GM19468 (cell line): ENCODE results near the gene LDLRAD4.

Source experiments
- ATAC-seq: cut with Tn5 transposase; IDR thresholded peaks from one replicate; pipeline ENCODE4 v1.9.1; 2021; ENCODE audit warnings: mild to moderate bottlenecking, moderate library complexity, moderate number of reproducible peaks; ENCODE audit not compliant: unreplicated experiment; ENCODE audit errors: extremely low read depth

LDLRAD4 gene

DNA sequence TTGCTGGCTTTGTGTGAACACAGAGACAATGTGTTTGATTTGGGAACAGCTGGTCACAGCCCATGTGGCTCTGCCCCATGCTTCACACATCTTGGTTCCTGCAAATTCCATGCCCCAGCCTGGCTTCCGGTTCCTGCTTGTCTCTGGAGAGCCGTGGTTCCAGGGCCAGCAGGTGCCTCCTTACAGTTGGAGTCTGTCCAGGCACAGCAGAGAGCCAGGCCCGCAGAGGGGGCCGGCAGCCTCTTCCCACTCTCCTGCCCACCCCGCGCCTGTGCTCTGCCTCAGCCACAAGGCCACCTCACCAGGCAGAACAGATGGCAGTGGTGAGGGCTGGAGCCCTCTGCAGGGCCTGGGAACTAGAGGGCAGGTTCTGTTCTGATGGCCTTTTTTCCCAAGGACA lies 81.5 kb downstream of the LDLRAD4 start:
- ATAC-seq = no peak

GRCh38 chr18:13300796-13301195 lies 82.2 kb downstream of the LDLRAD4 start:
- ATAC-seq = no peak

DNA sequence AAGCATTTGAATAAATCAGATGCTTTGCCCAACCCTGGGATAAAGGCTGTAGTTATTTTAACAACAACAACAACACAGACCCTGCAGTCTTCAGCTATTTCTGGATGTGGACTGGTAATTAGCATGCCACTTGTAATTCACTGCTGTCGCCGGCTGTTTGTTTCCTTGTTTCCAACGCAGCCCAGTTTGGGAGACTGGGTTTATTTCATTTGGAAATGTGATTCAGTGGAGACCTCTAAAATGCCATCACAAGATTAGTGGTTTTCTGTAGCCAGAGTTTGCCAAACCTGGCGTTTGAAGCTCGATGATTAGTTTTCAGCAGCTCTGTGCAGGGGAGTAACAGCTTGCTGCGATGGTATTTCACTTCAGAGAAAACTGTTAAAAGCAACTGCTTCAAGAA lies 83.5 kb downstream of the LDLRAD4 start:
- ATAC-seq = no peak

DNA sequence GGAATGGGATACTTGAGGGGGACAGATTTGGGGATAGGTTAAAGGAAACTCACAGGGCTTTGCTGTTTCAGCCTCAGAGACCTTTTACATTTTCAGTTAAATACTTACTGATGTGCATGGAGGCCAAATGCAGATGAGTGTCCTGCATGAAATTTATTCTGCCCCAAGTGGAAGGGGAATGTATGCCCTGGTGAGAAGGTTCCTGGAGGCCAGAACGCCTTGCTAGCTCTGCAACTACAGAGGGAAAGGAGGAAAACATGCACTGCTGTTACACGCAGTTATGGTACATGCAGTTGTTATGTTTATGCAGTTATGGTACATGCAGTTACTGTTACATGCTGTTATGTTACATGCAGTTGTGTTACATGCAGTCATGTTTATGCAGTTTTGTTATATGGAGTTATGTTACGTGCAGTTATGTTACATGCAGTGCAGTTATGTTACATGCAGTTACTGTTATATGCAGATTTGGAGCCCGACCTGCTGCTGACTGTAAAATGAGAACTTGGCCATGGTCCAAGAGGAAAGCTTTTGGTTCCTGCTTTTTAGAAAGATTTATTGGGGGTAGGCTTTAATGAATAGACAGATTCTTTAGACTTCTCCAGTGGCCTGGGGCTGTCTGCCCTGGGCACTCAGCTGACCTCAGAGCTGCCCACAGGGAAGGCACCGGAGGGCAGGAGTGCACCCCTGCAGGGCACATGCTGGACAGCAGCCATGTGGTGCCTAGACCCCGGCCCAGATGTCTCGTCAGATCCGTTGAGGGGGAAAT lies 84.1 kb downstream of the LDLRAD4 start:
- ATAC-seq = no peak

GRCh38 chr18:13303756-13304364 lies 85.3 kb downstream of the LDLRAD4 start:
- no peak for ATAC-seq

GRCh38 chr18:13305301-13305700 lies 86.7 kb downstream of the LDLRAD4 start:
- ATAC-seq = no peak

- no peak for ATAC-seq
These were observed 88.0 kb downstream of the LDLRAD4 start for GRCh38 chr18:13306583-13306982.

DNA sequence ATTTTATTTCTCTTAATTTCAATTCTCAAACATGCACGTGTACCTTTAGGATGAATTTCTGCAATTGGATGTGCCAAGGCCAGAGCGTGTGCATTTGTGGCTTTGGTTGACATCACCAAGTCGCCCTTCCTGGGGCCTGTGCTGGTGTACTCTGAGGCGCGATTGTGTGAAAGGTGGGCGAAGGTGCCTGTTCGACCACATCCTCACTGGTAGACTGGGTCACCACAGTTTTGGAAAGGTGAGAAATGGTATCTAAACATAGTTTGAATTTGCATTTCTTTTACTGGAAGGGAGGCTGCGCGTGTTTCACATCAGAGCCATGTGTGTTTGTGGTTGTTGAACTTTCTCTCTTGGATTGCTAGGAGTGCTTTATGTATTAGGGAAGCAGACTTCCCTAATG lies 89.8 kb downstream of the LDLRAD4 start:
- ATAC-seq = no peak

DNA sequence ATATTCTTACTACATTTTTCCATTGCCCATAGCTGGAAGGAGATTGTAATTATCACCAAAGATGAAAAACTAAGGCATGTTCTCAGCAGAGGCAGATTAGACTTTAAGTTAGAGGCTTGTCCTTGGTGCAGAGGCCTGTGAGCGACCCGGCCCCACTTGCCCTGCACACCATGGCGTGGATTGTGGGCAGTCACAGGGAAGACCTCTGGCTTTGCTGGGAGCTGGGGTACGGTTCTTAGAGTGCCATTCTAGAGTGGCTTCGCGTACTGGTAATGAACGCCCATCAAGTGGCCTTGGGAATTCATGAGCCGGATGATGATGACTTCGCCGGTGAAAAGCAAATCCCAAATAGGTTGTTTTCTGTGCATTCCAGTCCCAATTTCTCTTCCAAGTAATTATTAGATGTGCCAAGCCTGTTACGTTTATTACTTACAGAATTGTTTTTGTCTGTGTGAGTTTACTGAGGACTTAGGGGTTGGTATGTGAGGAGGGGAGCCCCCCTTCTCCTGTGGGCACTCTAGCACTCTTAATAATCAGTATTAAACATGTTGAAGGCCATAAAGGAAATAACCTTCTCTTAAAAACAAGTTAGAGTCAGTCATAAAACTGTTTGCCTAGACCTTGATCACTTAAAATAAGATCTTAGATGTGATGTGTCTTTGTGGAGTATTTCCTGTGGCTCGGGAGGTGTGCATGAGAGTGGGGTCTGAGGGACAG lies 90.6 kb downstream of the LDLRAD4 start:
- no peak for ATAC-seq

DNA sequence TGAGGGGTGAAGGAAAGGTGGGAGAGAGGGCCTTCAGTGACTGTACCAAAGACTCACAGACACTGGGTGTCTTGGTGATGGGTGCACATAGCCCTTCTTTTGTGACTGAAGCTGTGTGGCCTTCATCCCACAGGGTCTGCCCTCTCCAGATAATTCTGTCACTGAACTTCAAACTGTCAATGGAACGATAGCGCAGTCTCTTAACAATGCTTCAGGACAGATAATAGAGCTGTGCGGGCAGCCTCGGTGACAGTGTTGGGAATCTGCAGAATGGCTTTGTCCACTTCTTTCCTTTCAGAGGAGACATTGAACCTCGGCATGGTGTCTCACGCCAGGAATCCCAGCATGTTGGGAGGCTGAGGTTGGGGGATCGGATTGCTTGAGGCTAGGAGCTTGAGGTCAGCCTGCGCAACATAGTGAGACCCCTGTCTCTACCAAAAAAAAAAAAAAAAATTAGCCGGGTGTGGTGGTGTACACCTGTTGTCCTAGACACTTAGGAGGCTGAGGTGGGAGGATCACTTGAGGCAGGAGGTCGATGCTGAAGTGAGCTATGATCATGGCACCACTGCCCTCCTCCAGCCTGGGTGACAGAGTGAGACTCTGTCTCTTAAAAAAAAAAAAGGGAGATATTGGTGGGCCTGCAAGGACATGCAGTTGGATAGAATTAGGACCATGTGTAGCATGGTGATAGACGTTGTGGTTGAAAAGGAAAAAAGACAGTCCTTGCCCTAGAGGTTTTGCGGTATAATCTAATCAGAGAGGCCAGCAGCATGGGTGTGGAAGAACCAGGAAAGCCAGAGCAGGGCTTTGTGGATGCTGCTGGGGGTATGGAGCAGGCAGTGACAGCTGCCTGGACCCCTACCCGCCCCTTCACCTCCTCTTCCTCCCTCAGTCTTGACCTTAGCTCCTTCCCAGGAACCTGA lies 91.4 kb downstream of the LDLRAD4 start:
- ATAC-seq = no peak

DNA sequence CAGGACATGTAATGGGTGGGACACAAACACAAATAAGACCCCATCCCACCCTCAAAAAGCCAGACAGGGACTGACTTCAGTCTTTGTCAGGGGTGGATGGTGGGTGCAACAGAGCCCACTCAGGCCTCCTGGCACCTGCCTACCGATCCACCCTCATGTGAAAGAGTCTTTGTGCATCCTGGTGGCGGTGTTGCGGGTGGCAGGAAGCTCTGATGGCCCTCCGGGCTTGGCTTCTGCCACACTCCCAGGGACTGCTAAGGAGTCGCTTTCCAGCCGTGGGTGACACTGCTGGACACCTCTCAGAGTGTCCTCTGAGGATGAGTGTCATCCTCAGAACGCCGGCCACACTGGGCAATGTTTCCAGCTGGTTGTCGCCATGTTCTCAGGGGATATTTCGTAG lies 92.6 kb downstream of the LDLRAD4 start:
- ATAC-seq = no peak

- ATAC-seq = no peak
These were observed 94.0 kb downstream of the LDLRAD4 start for GRCh38 chr18:13312515-13312914.

GRCh38 chr18:13313006-13313686 lies 94.6 kb downstream of the LDLRAD4 start:
- no peak for ATAC-seq

GRCh38 chr18:13315000-13315399 lies 96.4 kb downstream of the LDLRAD4 start:
- no peak for ATAC-seq

DNA sequence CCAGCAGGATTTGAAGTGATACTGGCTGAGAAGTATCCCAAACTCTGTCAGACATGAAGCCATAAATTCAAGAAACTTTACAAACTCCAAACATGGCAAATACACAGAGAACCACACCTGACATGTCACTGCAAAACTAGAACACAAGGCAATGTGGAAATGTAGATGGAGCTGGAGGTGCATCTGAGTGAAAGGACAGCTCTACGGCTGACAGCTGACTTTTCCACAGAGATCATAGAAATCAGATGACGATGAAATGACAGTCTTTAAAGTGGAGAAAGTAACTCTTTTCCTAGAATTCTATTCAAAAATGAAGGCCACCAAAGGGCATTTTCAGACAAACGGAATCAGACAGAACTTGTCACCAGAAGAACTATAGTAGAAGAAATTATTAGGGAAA lies 97.5 kb downstream of the LDLRAD4 start:
- ATAC-seq = no peak

DNA sequence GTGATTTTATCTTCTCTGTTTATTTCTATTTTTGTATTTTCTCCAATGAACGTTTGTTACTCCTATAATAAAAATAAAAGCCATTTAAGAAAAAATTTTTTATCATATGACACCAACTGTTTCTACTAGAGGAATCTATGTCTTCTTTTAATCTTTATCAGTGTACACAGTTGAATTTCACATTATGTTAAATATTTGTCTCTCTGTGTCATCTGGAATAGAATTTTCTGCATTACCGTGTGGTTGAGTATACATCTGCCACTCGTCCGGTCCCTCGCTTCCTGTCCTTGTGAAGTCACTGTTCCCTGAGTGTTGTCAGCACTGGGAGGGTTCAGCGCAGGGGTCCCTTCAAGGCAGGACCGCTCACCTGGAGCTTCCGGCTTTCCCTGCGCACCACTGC lies 99.2 kb downstream of the LDLRAD4 start:
- no peak for ATAC-seq

DNA sequence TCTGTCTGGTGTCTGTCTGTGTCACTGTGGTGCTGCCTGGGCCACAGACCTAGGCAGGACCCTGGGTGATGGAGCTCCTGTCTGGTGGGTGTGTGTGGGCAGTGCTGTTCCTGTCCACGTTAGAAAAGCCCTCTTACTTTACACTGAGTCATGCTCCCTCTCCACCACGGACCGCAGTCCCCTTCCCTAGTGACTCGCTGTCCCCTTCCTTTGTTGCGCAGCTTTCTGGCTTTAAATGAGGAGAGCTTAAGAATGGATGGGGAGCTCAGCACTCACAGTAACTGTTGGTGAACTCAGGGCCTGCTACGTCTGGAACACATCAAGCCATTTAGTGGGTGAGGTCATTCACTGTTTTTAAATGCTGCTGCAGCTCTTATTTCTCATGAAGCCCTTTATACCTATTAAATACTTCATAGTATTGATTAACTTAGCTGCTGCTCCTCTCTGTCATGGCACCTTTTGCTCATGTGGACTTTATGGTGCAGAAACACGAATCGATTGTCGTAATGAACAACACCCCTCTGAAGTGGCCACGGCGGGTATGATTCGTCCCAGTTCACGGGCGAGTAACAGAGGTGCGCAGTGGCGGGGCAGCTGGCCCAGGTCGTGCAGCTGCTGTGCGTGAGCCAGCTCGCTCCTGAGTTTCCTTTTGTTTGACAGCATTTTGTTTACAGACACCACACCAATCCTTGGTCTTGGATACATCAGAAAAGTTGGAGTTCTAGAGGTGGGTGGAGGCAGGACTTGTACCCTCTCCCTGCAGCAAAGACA lies 100.4 kb downstream of the LDLRAD4 start:
- ATAC-seq = no peak

- ATAC-seq = no peak
These were observed 101.1 kb downstream of the LDLRAD4 start for GRCh38 chr18:13319629-13320028.

DNA sequence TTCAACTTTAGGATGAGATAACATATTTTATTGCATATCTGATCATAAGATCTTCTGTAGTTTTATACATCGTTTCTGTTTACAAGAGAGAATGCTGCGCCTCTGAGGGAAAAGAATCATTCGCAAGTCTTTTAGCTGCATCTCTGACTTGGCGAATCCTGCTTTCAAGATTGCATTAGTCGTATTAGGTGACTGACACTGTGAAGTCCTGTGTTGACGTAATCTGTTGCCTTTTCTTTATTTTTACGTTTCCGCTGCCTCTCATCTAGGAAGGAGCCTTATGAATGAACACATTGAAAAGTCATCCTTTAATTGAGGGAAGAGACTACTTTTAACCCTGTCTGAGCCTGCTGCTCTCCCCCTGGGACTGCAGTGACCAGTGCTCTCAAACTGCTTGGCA lies 101.5 kb downstream of the LDLRAD4 start:
- no peak for ATAC-seq
